Measurements from ENCODE around the gene STK32A.

DNA sequence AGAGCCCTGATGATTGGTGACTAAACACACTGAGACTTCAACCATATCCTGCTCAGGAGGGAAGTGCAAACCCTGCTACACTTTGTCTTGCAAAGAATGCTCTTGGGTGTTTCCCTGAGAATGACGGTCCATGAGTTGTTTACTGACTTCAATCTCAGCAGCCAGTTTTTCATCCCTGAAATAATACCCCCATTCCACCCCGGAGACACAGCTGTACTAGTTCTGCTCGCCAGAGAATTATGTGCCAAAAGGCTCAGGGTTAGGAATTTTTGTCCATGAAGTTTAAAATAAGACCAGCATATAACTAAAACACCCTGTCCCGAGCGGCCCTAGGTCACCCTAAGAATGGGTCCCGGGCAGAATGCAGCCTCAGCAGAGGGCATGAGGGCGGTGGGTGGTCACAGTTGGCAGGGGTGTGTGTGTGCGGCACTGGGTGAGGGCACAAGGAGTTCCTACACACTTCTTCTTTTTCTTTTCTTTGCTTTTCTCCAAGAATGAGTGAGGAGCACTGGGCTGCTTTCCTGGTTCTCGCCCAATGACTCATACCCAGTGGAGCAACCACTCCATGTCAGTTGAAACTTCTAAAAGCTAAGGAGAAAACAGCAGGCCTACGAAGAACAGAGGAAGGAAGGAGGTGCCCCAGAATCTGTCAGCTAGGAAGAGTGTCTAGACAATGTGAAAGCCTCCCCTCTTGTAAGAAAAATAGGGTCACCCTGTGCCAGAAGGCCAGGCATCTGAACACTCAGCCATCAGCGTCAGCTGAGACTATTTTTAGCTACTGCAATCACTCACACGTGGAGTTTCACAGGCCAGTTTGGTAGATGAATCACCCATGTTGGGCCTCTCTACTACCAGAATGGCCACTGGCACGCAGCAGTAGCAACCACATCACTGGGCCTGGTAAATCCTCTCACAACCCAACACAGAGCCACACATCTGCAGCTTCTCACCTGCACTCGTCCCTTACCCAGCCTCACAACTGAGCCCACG lies 169.1 kb downstream of the STK32A start:
- TF ChIP-seq, protein P1, sequence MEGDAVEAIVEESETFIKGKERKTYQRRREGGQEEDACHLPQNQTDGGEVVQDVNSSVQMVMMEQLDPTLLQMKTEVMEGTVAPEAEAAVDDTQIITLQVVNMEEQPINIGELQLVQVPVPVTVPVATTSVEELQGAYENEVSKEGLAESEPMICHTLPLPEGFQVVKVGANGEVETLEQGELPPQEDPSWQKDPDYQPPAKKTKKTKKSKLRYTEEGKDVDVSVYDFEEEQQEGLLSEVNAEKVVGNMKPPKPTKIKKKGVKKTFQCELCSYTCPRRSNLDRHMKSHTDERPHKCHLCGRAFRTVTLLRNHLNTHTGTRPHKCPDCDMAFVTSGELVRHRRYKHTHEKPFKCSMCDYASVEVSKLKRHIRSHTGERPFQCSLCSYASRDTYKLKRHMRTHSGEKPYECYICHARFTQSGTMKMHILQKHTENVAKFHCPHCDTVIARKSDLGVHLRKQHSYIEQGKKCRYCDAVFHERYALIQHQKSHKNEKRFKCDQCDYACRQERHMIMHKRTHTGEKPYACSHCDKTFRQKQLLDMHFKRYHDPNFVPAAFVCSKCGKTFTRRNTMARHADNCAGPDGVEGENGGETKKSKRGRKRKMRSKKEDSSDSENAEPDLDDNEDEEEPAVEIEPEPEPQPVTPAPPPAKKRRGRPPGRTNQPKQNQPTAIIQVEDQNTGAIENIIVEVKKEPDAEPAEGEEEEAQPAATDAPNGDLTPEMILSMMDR (conservative IDR thresholded peaks at IDR 0.05; ENCODE audit: low read length) = no peak
- TF ChIP-seq EZH2phosphoT487 (IDR thresholded peaks at IDR 0.05; ENCODE audit: borderline replicate concordance) = no peak

All from Loucy (cell line).